Measurements from ENCODE around the gene TLL2. TPM values are rescaled to one million over a fixed set of nuclear protein-coding genes. Genes with fewer than 3 reads are reported as not detected.

The TLL2 gene
- total RNA-seq, 1 experiment from 2014 or later, result 0.11 TPM

DNA sequence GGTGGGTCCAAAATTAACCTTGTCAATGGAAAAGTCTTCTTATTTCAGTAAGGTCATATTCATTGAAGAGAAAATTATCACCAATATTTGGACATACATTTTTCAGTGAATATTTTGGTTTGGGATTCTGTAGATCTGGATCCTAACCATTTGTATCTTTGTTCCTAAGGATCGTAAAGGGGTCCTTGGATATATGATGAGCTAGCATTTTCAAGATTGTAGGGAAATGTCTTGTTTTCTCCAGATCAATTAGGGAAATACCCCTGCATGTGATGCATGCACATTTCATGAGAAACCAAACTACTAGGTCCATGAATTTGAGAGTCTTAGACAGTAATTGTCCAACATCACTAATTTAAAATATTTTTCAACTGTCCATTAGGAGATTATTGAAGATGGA lies 191.5 kb downstream of the TLL2 start:
- Histone ChIP-seq H3K4me1 (ENCODE audit: insufficient read depth, low read length, poor library complexity, severe bottlenecking) (no peaks in the 10 kb centered on the region), H3K36me3 (ENCODE audit: insufficient read depth, low read length, poor library complexity, severe bottlenecking) (no peaks in the 10 kb centered on the region), H3K4me3 (ENCODE audit: low read depth, low read length, poor library complexity, severe bottlenecking) (no peak overlapping the region), H3K27me3 (replicated peaks; ENCODE audit: insufficient read depth, low read depth, low read length, poor library complexity) (peaks cover 44% of the 10 kb centered on the region), H3K27ac (ENCODE audit: low read depth, low read length, poor library complexity, severe bottlenecking) (no peak overlapping the region), H3K9me3 (ENCODE audit: low read depth, low read length, poor library complexity, severe bottlenecking) (no peaks in the 10 kb centered on the region)
- POLR2A ChIA-PET (ENCODE audit: low non-redundant PET), result no interaction called here
- no peak for TF ChIP-seq EZH2 (IDR thresholded peaks at IDR 0.05; ENCODE audit: borderline replicate concordance, low read depth, low read length, poor library complexity, severe bottlenecking)
- no peak for TF ChIP-seq CTCF (conservative IDR thresholded peaks at IDR 0.05; ENCODE audit: low read depth, low read length)
- CTCF ChIA-PET, result no interaction called here
- intact Hi-C loops (cut with micrococcal nuclease; ENCODE audit: unreplicated experiment), result no loop called here
- no peak for DNase-seq (ENCODE audit: low spot score)
- no TSS peak for BruUV-seq (replicated peaks)

- no peak for TF ChIP-seq EZH2 (IDR thresholded peaks at IDR 0.05; ENCODE audit: borderline replicate concordance, low read depth, low read length, poor library complexity, severe bottlenecking)
- TF ChIP-seq CTCF (conservative IDR thresholded peaks at IDR 0.05; ENCODE audit: low read depth, low read length), result peak; percentile 30; the same call in 1 of the 2 replicates
- no peak for DNase-seq (ENCODE audit: low spot score)
- no TSS peak for BruUV-seq (replicated peaks)
- intact Hi-C loops (cut with micrococcal nuclease; ENCODE audit: unreplicated experiment), result no loop called here
- POLR2A ChIA-PET (ENCODE audit: low non-redundant PET), result no interaction called here
- Histone ChIP-seq H3K4me1 (ENCODE audit: insufficient read depth, low read length, poor library complexity, severe bottlenecking) (no peaks in the 10 kb centered on the region), H3K36me3 (ENCODE audit: insufficient read depth, low read length, poor library complexity, severe bottlenecking) (no peaks in the 10 kb centered on the region), H3K9me3 (ENCODE audit: low read depth, low read length, poor library complexity, severe bottlenecking) (no peaks in the 10 kb centered on the region), H3K27ac (ENCODE audit: low read depth, low read length, poor library complexity, severe bottlenecking) (no peak overlapping the region), H3K4me3 (ENCODE audit: low read depth, low read length, poor library complexity, severe bottlenecking) (no peak overlapping the region), H3K27me3 (replicated peaks; ENCODE audit: insufficient read depth, low read depth, low read length, poor library complexity) (peaks cover 40% of the 10 kb centered on the region)
- CTCF ChIA-PET, result interaction anchor here (1.2 kb wide), 1 partner anchor 92 kb away, joined by 7 read pairs; no protein-coding TSS in a partner anchor
Measured at GRCh38 chr10:96321822-96322221, 191.9 kb downstream of the TLL2 start.

DNA sequence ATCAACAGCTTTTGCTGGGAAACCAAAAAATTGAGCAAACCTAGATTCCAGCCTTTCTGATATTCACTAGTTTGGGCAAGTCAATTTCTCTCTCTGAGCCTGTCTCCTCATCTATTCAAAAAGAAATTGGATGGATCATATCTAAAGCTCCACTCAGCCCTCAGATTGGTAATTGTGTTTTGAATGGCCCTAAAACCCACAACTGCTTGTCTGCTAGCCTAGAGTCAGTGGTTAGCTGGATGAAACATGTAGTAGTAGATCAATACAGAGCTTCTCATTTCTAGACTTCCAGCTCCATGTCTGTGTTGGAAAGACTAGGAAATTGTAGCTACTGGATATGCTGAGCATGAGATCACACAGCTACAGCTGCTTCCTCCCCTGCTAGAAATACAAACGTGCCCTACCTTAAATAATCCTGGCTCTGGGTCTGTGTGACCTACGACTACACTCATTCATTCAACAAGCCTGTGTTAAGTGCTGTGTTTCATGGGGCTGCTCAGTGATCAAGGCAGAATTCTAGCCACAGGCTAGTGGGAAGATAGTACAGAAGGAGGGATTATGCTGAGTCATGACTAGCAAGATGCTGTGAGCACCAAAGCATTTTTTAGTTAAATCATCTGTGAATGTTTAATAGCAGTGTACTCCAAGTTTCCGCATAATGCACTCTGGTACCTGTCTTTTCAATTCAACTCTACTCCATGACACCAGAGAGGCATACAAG lies 193.8 kb downstream of the TLL2 start:
- CTCF ChIA-PET, result no interaction called here
- H3K27me3 ChIP-seq (replicated peaks; ENCODE audit: insufficient read depth, low read depth, low read length, poor library complexity), result peaks cover 21% of the 10 kb centered on the region
- no peak for DNase-seq (ENCODE audit: low spot score)
- no peaks in the 10 kb centered on the region for H3K36me3 ChIP-seq (ENCODE audit: insufficient read depth, low read length, poor library complexity, severe bottlenecking)
- H3K4me1 ChIP-seq (ENCODE audit: insufficient read depth, low read length, poor library complexity, severe bottlenecking), result no peaks in the 10 kb centered on the region
- H3K9me3 ChIP-seq (ENCODE audit: low read depth, low read length, poor library complexity, severe bottlenecking), result no peaks in the 10 kb centered on the region
- no peak overlapping the region for H3K4me3 ChIP-seq (ENCODE audit: low read depth, low read length, poor library complexity, severe bottlenecking)
- BruUV-seq (replicated peaks), result no TSS peak
- intact Hi-C loops (cut with micrococcal nuclease; ENCODE audit: unreplicated experiment), result no loop called here
- POLR2A ChIA-PET (ENCODE audit: low non-redundant PET), result no interaction called here
- TF ChIP-seq EZH2 (IDR thresholded peaks at IDR 0.05; ENCODE audit: borderline replicate concordance, low read depth, low read length, poor library complexity, severe bottlenecking) (no peak), CTCF (conservative IDR thresholded peaks at IDR 0.05; ENCODE audit: low read depth, low read length) (no peak)
- H3K27ac ChIP-seq (ENCODE audit: low read depth, low read length, poor library complexity, severe bottlenecking), result no peak overlapping the region
